WTC11 (cell line): ENCODE data around the gene UCN. TPM values are rescaled to one million over a fixed set of nuclear protein-coding genes. Genes with fewer than 3 reads are reported as not detected.

Experiments
- ELF4 ChIP-seq: sonication (generic); formaldehyde crosslinking; IDR thresholded peaks from 2 replicates; pipeline ENCODE4 v1.8.1; 2022; ENCODE audit warnings: low read depth, mild to moderate bottlenecking, moderate library complexity, missing genetic modification reagents
- GTF2I ChIP-seq: fragments of 250-450 bp; sonication (Bioruptor Pico); conservative IDR thresholded peaks from 2 replicates; pipeline ENCODE4 v1.4.0; 2021; ENCODE audit warnings: mild to moderate bottlenecking
- HMGA2 ChIP-seq: fragments of 250-450 bp; sonication (Bioruptor Pico); IDR thresholded peaks from 2 replicates; pipeline ENCODE4 v1.4.0; 2021; ENCODE audit warnings: mild to moderate bottlenecking, moderate library complexity
- KAT7 ChIP-seq: sonication (generic); formaldehyde crosslinking; IDR thresholded peaks from 2 replicates; pipeline ENCODE4 v1.8.1; 2023; ENCODE audit warnings: missing genetic modification reagents, mild to moderate bottlenecking, borderline replicate concordance
- NFYB ChIP-seq: sonication (generic); formaldehyde crosslinking; conservative IDR thresholded peaks from 2 replicates; pipeline ENCODE4 v1.8.0; 2022; ENCODE audit warnings: low read depth, missing genetic modification reagents
- NR3C1 ChIP-seq: sonication (generic); formaldehyde crosslinking; conservative IDR thresholded peaks from 2 replicates; pipeline ENCODE4 v1.8.1; 2023; ENCODE audit warnings: low read depth, mild to moderate bottlenecking, missing genetic modification reagents
- PRRX2 ChIP-seq: fragments of 250-450 bp; sonication (Bioruptor Pico); IDR thresholded peaks from 2 replicates; pipeline ENCODE4 v1.8.0; 2021; ENCODE audit warnings: mild to moderate bottlenecking
- RELA ChIP-seq: sonication (generic); formaldehyde crosslinking; IDR thresholded peaks from 2 replicates; pipeline ENCODE4 v1.8.1; 2022; ENCODE audit warnings: missing genetic modification reagents, mild to moderate bottlenecking, borderline replicate concordance
- SOX15 ChIP-seq: fragments of 250-450 bp; sonication (Bioruptor Pico); IDR thresholded peaks from 2 replicates; pipeline ENCODE4 v1.9.0; 2021; ENCODE audit warnings: mild to moderate bottlenecking
- TEAD4 ChIP-seq: sonication (generic); formaldehyde crosslinking; IDR thresholded peaks from 2 replicates; pipeline ENCODE4 v1.8.0; 2022; ENCODE audit warnings: mild to moderate bottlenecking, missing genetic modification reagents
- TP53 ChIP-seq: sonication (generic); formaldehyde crosslinking; IDR thresholded peaks from 2 replicates; pipeline ENCODE4 v1.8.1; 2023; ENCODE audit warnings: mild to moderate bottlenecking, missing genetic modification reagents
- ZNF317 ChIP-seq: sonication (generic); formaldehyde crosslinking; IDR thresholded peaks from 2 replicates; pipeline ENCODE4 v1.8.1; 2023; ENCODE audit warnings: low read depth, mild to moderate bottlenecking, moderate library complexity, missing genetic modification reagents, borderline replicate concordance
- ZNF396 ChIP-seq: fragments of 250-450 bp; sonication (Bioruptor Pico); IDR thresholded peaks from 2 replicates; pipeline ENCODE4 v1.8.0; 2021; ENCODE audit warnings: mild to moderate bottlenecking, moderate library complexity, borderline replicate concordance
- total RNA-seq: library from RNA; stranded (reverse); gene quantifications from 3 replicates; pipeline ENCODE4 v1.2.3, GENCODE V29; 2021
- TF ChIP-seq, protein P1 (sequence below): sonication (generic); formaldehyde crosslinking; IDR thresholded peaks from 2 replicates; pipeline ENCODE4 v1.8.0; 2022; ENCODE audit warnings: mild to moderate bottlenecking, missing genetic modification reagents
- TF ChIP-seq, protein P2 (sequence below): sonication (generic); formaldehyde crosslinking; IDR thresholded peaks from 2 replicates; pipeline ENCODE4 v1.8.1; 2023; ENCODE audit warnings: mild to moderate bottlenecking, missing genetic modification reagents
- TF ChIP-seq, protein P3 (sequence below): sonication (generic); formaldehyde crosslinking; IDR thresholded peaks from 2 replicates; pipeline ENCODE4 v1.8.0; 2022; ENCODE audit warnings: mild to moderate bottlenecking, missing genetic modification reagents
- TF ChIP-seq, protein P4 (sequence below): fragments of 250-450 bp; sonication (Bioruptor Pico); conservative IDR thresholded peaks from 2 replicates; pipeline ENCODE4 v1.9.0; 2021; ENCODE audit warnings: mild to moderate bottlenecking
- TF ChIP-seq, protein P5 (sequence below): sonication (generic); formaldehyde crosslinking; IDR thresholded peaks from 2 replicates; pipeline ENCODE4 v1.8.1; 2022; ENCODE audit warnings: low read depth, missing genetic modification reagents, borderline replicate concordance
- TF ChIP-seq, protein P6 (sequence below): fragments of 200-600 bp; IDR thresholded peaks from 2 replicates; pipeline ENCODE4 v1.8.0; 2022; ENCODE audit warnings: antibody characterized with exemption
- TF ChIP-seq, protein P7 (sequence below): sonication (generic); formaldehyde crosslinking; IDR thresholded peaks from 2 replicates; pipeline ENCODE4 v1.8.0; 2022; ENCODE audit warnings: mild to moderate bottlenecking, missing genetic modification reagents
- TF ChIP-seq, protein P8 (sequence below): fragments of 250-450 bp; sonication (Bioruptor Pico); IDR thresholded peaks from 2 replicates; pipeline ENCODE4 v1.8.0; 2021; ENCODE audit warnings: mild to moderate bottlenecking
- TF ChIP-seq, protein P9 (sequence below): fragments of 250-450 bp; sonication (Bioruptor Pico); IDR thresholded peaks from 2 replicates; pipeline ENCODE4 v1.9.0; 2021; ENCODE audit warnings: moderate library complexity, mild to moderate bottlenecking, inconsistent platforms, borderline replicate concordance
- TF ChIP-seq, protein P10 (sequence below): sonication (generic); formaldehyde crosslinking; IDR thresholded peaks from 2 replicates; pipeline ENCODE4 v1.8.1; 2022; ENCODE audit warnings: low read depth, mild to moderate bottlenecking, moderate library complexity, missing genetic modification reagents, borderline replicate concordance
- TF ChIP-seq, protein P11 (sequence below): sonication (generic); formaldehyde crosslinking; IDR thresholded peaks from 2 replicates; pipeline ENCODE4 v1.8.1; 2023; ENCODE audit warnings: mild to moderate bottlenecking, missing genetic modification reagents, moderate library complexity

UCN gene
- total RNA-seq, 1 experiment from 2014 or later: 0.68 TPM

DNA sequence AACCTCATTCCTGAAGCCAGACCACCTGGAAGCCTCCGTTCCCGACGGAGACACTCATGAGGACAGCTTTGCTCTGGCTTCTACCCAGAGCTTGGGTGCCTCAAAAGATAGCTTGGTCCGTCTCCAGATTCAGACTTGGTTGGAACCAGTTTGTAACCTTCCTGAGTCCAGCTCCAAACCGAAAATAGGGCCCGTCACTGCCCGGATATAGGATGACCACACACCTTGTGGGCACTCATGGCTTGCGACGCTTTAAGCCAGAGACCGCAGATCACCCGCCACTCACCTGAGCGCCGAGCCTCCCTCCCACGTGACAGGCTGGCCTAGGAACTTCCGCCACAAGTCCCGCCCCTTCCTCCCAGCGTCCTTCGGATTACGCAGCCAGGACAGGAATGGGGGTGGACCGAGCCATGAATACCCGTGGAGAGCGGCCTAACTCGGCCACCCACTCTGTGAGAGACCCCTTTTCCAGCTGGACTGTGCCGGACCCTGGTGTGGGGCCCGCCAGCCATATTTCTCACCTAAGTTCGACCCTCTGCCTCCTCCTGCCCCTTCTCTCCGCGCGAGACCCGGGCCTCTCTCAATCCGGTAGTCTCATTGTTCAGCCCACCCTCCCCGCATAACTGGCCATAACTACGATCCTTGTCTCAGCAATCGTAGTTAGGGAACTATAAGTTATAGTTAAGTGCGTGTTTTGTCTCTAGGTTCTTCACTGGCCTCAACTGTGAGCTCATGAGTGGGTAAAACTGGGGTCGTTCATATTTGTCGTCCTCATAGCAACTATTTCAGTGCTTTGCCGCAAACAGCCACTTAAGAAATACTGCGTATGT, 14.7 kb upstream of the UCN start, which contains the start of gene MPV17 (continued):
- TF ChIP-seq KAT7 (CRISPR knock-in tag) (no peak), GTF2I (CRISPR knock-in tag) (no peak), SOX15 (no peak), HMGA2 (CRISPR knock-in tag) (no peak), ZNF396 (CRISPR knock-in tag) (no peak), NR3C1 (CRISPR knock-in tag) (no peak), TEAD4 (no peak), NFYB (CRISPR knock-in tag) (0 out of 2 replicates have a peak, but pooled peaks have one; percentile 17), ELF4 (no peak), ZNF317 (CRISPR knock-in tag) (no peak), PRRX2 (CRISPR knock-in tag) (peak; percentile 66; the same call in 1 of the 2 replicates), RELA (CRISPR knock-in tag) (no peak), TP53 (no peak)
- TF ChIP-seq, protein P1, sequence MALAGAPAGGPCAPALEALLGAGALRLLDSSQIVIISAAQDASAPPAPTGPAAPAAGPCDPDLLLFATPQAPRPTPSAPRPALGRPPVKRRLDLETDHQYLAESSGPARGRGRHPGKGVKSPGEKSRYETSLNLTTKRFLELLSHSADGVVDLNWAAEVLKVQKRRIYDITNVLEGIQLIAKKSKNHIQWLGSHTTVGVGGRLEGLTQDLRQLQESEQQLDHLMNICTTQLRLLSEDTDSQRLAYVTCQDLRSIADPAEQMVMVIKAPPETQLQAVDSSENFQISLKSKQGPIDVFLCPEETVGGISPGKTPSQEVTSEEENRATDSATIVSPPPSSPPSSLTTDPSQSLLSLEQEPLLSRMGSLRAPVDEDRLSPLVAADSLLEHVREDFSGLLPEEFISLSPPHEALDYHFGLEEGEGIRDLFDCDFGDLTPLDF (CRISPR knock-in tag): no peak
- TF ChIP-seq, protein P2, sequence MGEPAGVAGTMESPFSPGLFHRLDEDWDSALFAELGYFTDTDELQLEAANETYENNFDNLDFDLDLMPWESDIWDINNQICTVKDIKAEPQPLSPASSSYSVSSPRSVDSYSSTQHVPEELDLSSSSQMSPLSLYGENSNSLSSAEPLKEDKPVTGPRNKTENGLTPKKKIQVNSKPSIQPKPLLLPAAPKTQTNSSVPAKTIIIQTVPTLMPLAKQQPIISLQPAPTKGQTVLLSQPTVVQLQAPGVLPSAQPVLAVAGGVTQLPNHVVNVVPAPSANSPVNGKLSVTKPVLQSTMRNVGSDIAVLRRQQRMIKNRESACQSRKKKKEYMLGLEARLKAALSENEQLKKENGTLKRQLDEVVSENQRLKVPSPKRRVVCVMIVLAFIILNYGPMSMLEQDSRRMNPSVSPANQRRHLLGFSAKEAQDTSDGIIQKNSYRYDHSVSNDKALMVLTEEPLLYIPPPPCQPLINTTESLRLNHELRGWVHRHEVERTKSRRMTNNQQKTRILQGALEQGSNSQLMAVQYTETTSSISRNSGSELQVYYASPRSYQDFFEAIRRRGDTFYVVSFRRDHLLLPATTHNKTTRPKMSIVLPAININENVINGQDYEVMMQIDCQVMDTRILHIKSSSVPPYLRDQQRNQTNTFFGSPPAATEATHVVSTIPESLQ (CRISPR knock-in tag): no peak
- TF ChIP-seq, protein P3, sequence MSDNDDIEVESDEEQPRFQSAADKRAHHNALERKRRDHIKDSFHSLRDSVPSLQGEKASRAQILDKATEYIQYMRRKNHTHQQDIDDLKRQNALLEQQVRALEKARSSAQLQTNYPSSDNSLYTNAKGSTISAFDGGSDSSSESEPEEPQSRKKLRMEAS: peak; percentile 66
- TF ChIP-seq, protein P4, sequence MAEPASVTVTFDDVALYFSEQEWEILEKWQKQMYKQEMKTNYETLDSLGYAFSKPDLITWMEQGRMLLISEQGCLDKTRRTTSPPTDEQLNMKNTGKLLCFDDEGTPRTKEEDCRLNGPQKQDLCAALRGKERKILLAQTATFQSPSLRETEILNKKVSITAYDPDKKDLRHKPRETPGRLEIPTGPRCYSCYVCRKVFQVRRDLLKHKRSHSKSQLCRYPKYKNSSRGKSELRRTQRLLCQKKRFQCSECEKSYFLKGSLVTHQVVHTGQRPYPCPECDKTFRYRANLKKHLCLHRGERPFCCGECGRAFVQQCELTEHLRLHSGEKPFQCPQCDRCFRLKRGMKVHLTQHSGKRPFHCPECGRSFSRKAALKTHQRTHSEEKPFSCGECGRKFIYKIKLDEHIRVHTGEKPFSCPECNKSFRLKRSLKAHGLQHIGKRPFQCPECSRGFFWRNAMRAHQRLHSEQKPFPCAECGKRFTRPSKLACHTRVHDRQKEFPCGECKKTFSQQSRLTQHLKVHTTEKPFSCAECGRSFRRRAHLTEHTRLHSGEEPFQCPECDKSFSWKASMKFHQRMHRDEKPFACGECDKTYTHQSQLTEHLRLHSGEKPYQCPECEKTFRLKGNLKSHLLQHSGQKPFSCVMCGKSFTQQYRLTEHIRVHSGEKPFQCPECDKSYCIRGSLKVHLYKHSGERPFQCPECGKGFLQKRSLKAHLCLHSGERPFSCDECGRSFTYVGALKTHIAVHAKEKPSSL (CRISPR knock-in tag): no peak
- TF ChIP-seq, protein P5, sequence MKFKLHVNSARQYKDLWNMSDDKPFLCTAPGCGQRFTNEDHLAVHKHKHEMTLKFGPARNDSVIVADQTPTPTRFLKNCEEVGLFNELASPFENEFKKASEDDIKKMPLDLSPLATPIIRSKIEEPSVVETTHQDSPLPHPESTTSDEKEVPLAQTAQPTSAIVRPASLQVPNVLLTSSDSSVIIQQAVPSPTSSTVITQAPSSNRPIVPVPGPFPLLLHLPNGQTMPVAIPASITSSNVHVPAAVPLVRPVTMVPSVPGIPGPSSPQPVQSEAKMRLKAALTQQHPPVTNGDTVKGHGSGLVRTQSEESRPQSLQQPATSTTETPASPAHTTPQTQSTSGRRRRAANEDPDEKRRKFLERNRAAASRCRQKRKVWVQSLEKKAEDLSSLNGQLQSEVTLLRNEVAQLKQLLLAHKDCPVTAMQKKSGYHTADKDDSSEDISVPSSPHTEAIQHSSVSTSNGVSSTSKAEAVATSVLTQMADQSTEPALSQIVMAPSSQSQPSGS (CRISPR knock-in tag): no peak
- TF ChIP-seq, protein P6, sequence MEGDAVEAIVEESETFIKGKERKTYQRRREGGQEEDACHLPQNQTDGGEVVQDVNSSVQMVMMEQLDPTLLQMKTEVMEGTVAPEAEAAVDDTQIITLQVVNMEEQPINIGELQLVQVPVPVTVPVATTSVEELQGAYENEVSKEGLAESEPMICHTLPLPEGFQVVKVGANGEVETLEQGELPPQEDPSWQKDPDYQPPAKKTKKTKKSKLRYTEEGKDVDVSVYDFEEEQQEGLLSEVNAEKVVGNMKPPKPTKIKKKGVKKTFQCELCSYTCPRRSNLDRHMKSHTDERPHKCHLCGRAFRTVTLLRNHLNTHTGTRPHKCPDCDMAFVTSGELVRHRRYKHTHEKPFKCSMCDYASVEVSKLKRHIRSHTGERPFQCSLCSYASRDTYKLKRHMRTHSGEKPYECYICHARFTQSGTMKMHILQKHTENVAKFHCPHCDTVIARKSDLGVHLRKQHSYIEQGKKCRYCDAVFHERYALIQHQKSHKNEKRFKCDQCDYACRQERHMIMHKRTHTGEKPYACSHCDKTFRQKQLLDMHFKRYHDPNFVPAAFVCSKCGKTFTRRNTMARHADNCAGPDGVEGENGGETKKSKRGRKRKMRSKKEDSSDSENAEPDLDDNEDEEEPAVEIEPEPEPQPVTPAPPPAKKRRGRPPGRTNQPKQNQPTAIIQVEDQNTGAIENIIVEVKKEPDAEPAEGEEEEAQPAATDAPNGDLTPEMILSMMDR: no peak
- TF ChIP-seq, protein P7, sequence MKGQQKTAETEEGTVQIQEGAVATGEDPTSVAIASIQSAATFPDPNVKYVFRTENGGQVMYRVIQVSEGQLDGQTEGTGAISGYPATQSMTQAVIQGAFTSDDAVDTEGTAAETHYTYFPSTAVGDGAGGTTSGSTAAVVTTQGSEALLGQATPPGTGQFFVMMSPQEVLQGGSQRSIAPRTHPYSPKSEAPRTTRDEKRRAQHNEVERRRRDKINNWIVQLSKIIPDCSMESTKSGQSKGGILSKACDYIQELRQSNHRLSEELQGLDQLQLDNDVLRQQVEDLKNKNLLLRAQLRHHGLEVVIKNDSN (CRISPR knock-in tag): peak; percentile 97
- TF ChIP-seq, protein P8, sequence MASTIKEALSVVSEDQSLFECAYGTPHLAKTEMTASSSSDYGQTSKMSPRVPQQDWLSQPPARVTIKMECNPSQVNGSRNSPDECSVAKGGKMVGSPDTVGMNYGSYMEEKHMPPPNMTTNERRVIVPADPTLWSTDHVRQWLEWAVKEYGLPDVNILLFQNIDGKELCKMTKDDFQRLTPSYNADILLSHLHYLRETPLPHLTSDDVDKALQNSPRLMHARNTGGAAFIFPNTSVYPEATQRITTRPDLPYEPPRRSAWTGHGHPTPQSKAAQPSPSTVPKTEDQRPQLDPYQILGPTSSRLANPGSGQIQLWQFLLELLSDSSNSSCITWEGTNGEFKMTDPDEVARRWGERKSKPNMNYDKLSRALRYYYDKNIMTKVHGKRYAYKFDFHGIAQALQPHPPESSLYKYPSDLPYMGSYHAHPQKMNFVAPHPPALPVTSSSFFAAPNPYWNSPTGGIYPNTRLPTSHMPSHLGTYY (CRISPR knock-in tag): peak; percentile 31; the same call in 1 of the 2 replicates
- TF ChIP-seq, protein P9, sequence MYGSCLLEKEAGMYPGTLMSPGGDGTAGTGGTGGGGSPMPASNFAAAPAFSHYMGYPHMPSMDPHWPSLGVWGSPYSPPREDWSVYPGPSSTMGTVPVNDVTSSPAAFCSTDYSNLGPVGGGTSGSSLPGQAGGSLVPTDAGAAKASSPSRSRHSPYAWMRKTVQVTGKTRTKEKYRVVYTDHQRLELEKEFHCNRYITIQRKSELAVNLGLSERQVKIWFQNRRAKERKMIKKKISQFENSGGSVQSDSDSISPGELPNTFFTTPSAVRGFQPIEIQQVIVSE (CRISPR knock-in tag): no peak
- TF ChIP-seq, protein P10, sequence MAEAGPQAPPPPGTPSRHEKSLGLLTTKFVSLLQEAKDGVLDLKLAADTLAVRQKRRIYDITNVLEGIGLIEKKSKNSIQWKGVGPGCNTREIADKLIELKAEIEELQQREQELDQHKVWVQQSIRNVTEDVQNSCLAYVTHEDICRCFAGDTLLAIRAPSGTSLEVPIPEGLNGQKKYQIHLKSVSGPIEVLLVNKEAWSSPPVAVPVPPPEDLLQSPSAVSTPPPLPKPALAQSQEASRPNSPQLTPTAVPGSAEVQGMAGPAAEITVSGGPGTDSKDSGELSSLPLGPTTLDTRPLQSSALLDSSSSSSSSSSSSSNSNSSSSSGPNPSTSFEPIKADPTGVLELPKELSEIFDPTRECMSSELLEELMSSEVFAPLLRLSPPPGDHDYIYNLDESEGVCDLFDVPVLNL (CRISPR knock-in tag): no peak
- TF ChIP-seq, protein P11, sequence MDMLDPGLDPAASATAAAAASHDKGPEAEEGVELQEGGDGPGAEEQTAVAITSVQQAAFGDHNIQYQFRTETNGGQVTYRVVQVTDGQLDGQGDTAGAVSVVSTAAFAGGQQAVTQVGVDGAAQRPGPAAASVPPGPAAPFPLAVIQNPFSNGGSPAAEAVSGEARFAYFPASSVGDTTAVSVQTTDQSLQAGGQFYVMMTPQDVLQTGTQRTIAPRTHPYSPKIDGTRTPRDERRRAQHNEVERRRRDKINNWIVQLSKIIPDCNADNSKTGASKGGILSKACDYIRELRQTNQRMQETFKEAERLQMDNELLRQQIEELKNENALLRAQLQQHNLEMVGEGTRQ (CRISPR knock-in tag): peak; percentile 97
